Neutrophil (primary cell): ENCODE data around the gene SLFN11.
A peak's percentile ranks its signal among the peaks of the same experiment; 100 is the strongest.

Source experiments
- H3K27ac ChIP-seq: fragments of 200-600 bp; sonication (generic); 2 replicates; pipeline ENCODE4 v1.5.1; 2016; ENCODE audit warnings: mild to moderate bottlenecking, moderate library complexity
- H3K27me3 ChIP-seq: fragments of 200-600 bp; sonication (generic); 2 replicates; pipeline ENCODE4 v1.6.0; 2016; ENCODE audit warnings: mild to moderate bottlenecking
- H3K36me3 ChIP-seq: fragments of 200-600 bp; sonication (generic); 2 replicates; pipeline ENCODE4 v1.5.1; 2017
- H3K4me1 ChIP-seq, 2 experiments: fragments of 200-600 bp in 1 of 2; sonication (generic) in 1 of 2; 1 replicate in 1 of 2; 2 replicates in 1 of 2; pipeline versions ENCODE4 v1.5.1 to v1.6.1; 2013 to 2016; ENCODE audit warnings: low read depth in 1 of 2, low read length in 1 of 2, mild to moderate bottlenecking in 1 of 2, moderate library complexity in 1 of 2; ENCODE audit not compliant: control insufficient read depth in 1 of 2, insufficient read depth in 1 of 2
- H3K4me3 ChIP-seq, 2 experiments: fragments of 200-600 bp in 1 of 2; sonication (generic) in 1 of 2; 1 replicate in 1 of 2; 2 replicates in 1 of 2; pipeline ENCODE4 v1.5.1; 2013 to 2016; ENCODE audit warnings: low read depth in 1 of 2, low read length in 1 of 2, mild to moderate bottlenecking in 1 of 2, moderate library complexity in 1 of 2
- H3K9me3 ChIP-seq: fragments of 200-600 bp; sonication (generic); 2 replicates; pipeline ENCODE4 v1.5.1; 2016
- CTCF ChIP-seq: fragments of 200-600 bp; sonication (generic); IDR thresholded peaks from 2 replicates; pipeline ENCODE4 v1.5.1; 2016; ENCODE audit warnings: antibody characterized with exemption

SLFN11 gene

GRCh38 chr17:35350493-35350892 lies 22.9 kb downstream of the SLFN11 start:
- H3K4me1 ChIP-seq = peaks cover 32 to 34% of the 10 kb centered on the region in 2 experiments
- no peak overlapping the region for H3K4me3 ChIP-seq
- no peak overlapping the region for H3K27ac ChIP-seq
- no peaks in the 10 kb centered on the region for H3K27me3 ChIP-seq
- no peak for TF ChIP-seq CTCF
- H3K36me3 ChIP-seq = peaks cover 3% of the 10 kb centered on the region
- no peaks in the 10 kb centered on the region for H3K9me3 ChIP-seq

- Histone ChIP-seq H3K36me3 (no peaks in the 10 kb centered on the region), H3K27ac (peak overlapping the region; percentile 85), H3K4me1 (peaks cover 38 to 39% of the 10 kb centered on the region in 2 experiments), H3K9me3 (no peaks in the 10 kb centered on the region), H3K4me3 (peak overlapping the region; percentile 70 to 73), H3K27me3 (peaks cover 20% of the 10 kb centered on the region)
- no peak for TF ChIP-seq CTCF
These were observed 27.3 kb downstream of the SLFN11 start for GRCh38 chr17:35345926-35346771.

- peak overlapping the region; percentile 85 for H3K27ac ChIP-seq
- peaks cover 38 to 39% of the 10 kb centered on the region in 2 experiments for H3K4me1 ChIP-seq
- H3K36me3 ChIP-seq = no peaks in the 10 kb centered on the region
- no peak for TF ChIP-seq CTCF
- H3K9me3 ChIP-seq = no peaks in the 10 kb centered on the region
- peaks cover 20% of the 10 kb centered on the region for H3K27me3 ChIP-seq
- H3K4me3 ChIP-seq = peak overlapping the region; percentile 70 to 73
These were observed 27.9 kb downstream of the SLFN11 start for GRCh38 chr17:35345445-35345925.

- no peaks in the 10 kb centered on the region for H3K36me3 ChIP-seq
- no peaks in the 10 kb centered on the region for H3K9me3 ChIP-seq
- peaks cover 20% of the 10 kb centered on the region for H3K27me3 ChIP-seq
- peaks cover 38 to 39% of the 10 kb centered on the region in 2 experiments for H3K4me1 ChIP-seq
- H3K4me3 ChIP-seq = no peak overlapping the region
- no peak for TF ChIP-seq CTCF
- H3K27ac ChIP-seq = no peak overlapping the region
These were observed 29.2 kb downstream of the SLFN11 start for GRCh38 chr17:35344262-35344661.

GRCh38 chr17:35342276-35342675 lies 31.1 kb downstream of the SLFN11 start:
- H3K27me3 ChIP-seq = peaks cover 20% of the 10 kb centered on the region
- no peaks in the 10 kb centered on the region for H3K36me3 ChIP-seq
- TF ChIP-seq CTCF = no peak
- H3K9me3 ChIP-seq = no peaks in the 10 kb centered on the region
- H3K27ac ChIP-seq = no peak overlapping the region
- no peak overlapping the region for H3K4me3 ChIP-seq
- H3K4me1 ChIP-seq = peaks cover 22 to 23% of the 10 kb centered on the region in 2 experiments
